ENCODE results near the gene FAS. TPM values are rescaled to one million over a fixed set of nuclear protein-coding genes. Genes with fewer than 3 reads are reported as not detected.
A peak's percentile ranks its signal among the peaks of the same experiment; 100 is the strongest.

The FAS gene
- 18.8 TPM for total RNA-seq

GRCh38 chr10:88990384-88991160, at the start of gene FAS:
Gene FAS (plus strand): TSS chr10:88990798. CDS start chr10:88990877, 79 bp downstream.
- peak; percentile 67 for DNase-seq (ENCODE audit: low spot score)

GRCh38 chr10:88941026-88941425, 49.6 kb upstream of the FAS start:
- DNase-seq (ENCODE audit: low spot score): no peak

GRCh38 chr10:88943778-88944177, 46.8 kb upstream of the FAS start:
- DNase-seq (ENCODE audit: low spot score): no peak

DNA sequence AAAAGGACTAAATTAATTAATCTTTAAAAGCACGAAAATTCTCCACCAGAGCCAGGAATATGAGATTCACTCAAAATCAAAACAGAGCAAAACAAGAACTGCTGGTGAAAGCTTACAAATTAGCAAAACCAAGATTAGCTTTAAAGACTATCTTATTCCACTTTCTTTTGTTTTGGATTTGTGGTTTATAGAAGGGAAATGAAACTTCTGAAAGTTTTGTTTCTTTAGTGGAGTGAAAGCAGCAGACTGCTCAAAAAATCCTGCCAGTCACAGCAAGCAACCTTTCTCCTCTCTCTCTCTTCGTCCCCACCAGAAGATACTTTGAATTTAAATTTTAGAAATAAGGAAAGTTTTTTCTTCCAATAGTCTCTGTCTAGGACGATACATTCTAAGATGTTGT, 45.8 kb upstream of the FAS start:
- DNase-seq (ENCODE audit: low spot score): no peak

DNA sequence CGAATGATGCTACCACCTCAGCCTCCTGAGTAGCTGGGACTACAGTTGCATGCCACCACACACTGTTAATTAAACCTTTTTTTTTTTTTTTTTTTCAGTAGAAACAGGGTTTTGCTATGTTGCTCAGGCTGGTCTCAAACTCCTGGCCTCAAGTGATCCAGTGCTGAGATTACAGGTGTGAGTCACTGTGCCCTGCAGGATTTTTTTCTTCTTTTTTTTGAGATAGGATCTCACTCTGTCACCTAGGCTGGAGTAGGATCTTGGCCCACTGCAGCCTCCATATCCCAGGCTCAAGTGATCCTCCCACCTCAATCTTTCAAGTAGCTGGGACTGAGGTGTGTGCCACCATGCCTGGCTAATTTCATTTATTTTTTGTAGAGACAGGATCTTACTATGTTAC, 44.4 kb upstream of the FAS start:
- no peak for DNase-seq (ENCODE audit: low spot score)

DNA sequence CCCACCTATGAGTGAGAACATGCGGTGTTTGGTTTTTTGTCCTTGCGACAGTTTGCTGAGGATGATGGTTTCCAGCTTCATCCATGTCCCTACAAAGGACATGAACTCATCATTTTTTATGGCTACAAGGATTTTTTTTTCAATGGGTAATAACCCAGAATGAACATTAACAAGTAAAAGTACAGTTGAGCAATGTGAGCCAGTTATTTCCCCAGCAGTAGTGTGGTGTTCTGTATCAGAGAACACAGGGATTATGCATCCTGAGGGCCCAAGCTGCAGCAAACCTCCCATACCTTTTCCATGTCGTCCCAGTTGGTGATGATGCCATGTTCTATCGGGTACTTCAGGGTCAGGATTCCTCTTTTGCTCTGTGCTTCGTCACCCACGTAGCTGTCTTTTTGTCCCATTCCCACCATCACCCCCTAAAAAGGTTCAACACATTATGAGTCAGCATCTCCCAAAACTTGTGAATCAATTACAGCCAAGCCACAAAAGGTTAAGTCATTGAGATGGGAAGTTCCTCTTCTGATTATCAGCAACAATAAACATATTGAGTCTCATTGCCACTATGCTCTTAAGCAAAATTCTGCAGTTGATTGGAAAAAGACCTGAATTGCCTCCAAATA, 43.5 kb upstream of the FAS start:
- no peak for DNase-seq (ENCODE audit: low spot score)

DNA sequence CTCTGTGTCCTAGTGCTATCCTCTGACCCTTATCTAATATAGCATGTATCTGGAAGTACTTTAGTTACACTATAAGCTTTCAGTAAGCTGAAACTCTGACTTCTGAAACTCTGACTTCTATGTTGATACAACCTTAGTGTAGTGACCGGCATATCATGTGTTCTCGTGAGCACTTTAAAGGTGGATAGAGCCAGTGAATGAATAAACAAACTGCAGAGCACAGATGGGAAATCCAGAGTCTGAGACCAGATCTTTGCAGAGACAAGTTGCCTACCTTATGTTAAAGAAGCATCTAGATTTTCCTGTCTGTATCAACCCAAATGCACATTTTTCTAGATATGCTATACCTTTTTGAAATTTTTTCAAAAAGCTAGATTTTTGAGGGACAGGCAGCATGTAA, 41.5 kb upstream of the FAS start:
- no peak for DNase-seq (ENCODE audit: low spot score)

DNA sequence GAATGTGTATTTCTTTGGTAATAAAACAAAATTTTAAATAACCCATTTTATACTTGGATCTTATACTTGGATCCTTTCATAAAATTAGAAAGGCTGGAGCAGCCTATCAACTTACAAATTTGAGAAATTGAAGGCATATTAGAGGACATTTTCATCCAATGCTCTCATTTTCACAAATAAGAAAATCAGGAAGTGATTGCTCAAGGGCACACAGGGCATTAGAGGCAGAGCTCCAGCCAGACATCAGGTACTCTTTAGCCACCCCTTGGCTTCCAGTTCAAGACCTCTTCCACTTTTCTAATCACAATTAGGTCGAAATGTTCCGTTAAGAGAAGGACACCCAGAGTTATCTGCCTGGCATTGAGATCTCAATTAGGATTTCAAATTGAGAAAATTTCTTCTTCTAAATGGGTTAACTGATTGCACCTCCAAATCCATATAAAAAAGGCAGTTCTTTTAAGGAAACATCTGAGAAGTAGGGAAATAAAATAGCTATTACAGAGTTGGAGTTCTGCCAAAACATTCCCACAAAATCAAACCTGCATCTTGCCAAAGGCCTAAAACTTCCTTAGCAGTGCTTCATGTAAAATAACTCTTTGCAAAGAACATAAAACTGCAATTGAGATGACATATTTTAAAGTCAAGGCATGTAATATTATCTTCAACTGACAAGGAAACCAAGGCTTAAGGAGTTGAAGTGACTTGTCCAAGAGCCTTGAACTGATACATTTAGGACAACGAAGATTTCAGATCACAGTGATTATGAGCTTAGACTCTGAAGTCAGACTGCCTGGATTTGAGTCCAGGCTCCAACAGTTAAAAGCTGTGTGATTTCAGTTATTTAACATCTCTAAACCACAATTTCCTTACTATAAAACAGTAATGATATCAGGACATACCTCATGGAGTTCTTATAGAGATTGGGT, 40.4 kb upstream of the FAS start:
- DNase-seq (ENCODE audit: low spot score): no peak

DNA sequence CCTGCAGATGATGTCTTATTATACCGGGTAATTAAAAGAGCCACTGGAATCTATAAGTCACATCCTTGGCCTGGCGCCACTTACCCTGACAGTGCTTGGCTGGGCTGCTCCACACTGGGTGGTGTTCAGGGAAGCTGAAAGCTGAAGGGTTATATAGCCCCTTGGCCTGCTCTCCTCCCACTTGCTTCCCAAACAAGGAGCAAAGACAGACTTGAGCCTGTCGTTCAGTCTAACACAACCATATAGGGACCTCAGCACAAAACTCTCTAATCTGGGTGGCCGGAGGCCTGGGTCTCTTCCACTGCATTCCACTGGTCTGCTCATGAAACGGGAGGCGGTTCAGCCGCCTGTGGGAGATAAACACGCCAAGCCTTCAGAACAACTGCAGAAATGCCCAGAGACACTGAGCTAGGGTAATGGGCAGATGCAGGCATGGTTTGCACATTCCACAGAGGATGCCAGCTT, 37.9 kb upstream of the FAS start, which contains the start of gene ACTA2:
TSS of gene ACTA2 (minus strand) at position 127 of the 465 bp plus-strand sequence. CDS start 3,843 bp downstream, outside the sequence.
- DNase-seq (ENCODE audit: low spot score): peak; percentile 70

GRCh38 chr10:88953662-88954061, 36.9 kb upstream of the FAS start:
- no peak for DNase-seq (ENCODE audit: low spot score)

- no peak for DNase-seq (ENCODE audit: low spot score)
Measured at GRCh38 chr10:88954458-88955083, 36.0 kb upstream of the FAS start.

GRCh38 chr10:88957381-88957780, 33.2 kb upstream of the FAS start:
- DNase-seq (ENCODE audit: low spot score): no peak

- no peak for DNase-seq (ENCODE audit: low spot score)
Measured at GRCh38 chr10:88958721-88959120, 31.9 kb upstream of the FAS start.

GRCh38 chr10:88960802-88961201, 29.8 kb upstream of the FAS start:
- DNase-seq (ENCODE audit: low spot score): no peak

- DNase-seq (ENCODE audit: low spot score): no peak
Measured at GRCh38 chr10:88961266-88961665, 29.3 kb upstream of the FAS start.

DNA sequence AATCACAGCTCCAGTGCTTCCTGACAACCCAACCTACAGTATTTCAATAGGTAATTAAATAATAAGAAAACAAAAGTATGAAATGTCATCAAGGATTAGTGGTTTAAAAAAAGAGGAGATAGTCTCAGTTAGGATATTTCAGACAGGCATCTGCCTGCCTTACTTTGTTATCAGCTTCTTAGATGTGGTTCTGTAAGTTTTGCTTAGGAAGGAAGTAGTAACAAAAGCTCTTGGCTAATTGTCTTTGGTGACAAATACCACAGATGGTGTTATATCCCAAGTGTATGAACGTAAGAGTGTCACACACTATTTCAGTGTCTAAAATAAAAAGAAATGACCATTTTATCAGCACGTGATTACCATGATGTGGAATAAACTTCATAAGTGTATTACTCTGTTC, 28.3 kb upstream of the FAS start:
- DNase-seq (ENCODE audit: low spot score): no peak

DNA sequence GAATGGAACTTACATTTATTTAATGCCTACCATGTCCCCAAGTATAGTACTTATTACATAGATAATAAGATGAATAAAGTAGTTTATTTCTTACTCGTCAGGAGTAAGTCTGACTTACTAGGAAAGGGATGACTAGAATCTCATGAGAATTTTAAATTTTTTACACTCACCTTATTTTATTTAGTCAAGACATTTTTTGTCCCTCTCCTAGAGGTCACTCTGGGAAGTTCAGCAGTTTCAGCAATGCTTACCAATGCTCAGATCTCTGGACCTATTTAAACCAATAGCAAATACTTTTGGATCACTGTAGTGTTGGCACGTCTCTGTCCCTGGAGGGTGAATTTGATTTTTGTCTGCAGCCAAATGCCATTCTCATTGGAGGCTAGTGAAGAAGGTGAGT, 27.3 kb upstream of the FAS start:
- no peak for DNase-seq (ENCODE audit: low spot score)

- DNase-seq (ENCODE audit: low spot score): no peak
Measured at GRCh38 chr10:88964360-88964759, 26.2 kb upstream of the FAS start.

DNA sequence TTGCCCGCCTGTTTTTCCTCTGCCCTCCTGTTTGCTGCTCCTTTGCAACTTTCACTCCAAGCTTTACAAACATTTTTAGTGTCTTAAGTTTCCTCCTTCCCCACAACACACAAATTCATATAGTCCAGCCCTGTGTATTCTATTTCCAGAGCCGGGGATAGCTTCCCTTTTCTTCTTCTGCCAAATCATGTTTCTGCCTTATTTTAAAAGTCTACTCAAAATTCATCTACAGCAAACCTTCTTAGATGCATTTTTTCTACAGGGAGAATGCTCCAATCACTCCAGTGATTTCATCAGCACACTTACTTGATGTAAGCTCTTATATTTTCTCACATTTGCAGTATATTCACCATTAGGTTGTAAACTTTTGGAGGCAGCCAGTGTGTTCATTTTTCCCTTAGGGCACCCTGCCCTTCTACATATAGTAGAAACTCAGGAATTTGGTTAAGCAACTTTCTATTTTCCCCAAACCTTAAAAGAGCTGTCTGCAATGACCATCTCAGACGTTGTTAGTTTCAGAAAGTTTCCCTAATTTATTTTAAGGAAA, 25.7 kb upstream of the FAS start:
- no peak for DNase-seq (ENCODE audit: low spot score)

DNA sequence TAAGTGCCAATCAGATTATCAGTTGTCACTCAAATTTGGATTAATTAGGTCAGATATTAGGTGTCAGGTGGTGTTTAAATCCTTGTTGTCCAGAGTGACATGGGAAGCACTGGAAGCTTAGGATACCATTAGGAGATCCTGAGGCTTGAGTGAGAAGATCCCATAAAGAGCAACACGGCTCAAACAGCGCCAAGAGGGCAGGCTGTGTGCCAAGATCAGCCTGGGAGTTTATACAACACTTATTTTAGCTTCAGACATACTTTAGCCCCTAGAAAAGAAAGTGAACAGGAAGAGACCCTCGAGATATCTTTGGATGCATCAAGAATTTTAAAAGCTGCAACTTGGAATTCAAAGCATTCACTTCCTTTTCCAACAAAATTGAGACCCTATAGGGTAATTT, 23.8 kb upstream of the FAS start:
- no peak for DNase-seq (ENCODE audit: low spot score)

- DNase-seq (ENCODE audit: low spot score): no peak
Measured at GRCh38 chr10:88968391-88968790, 22.2 kb upstream of the FAS start.

Measured in mucosa of gallbladder (tissue), 1 donor.